Sciatic nerve (tissue), 1 donor: Measurements from ENCODE around the gene RIOX2. TPM values are rescaled to one million over a fixed set of nuclear protein-coding genes. Genes with fewer than 3 reads are reported as not detected.

ENCODE experiments used
- total RNA-seq: library from RNA; stranded (reverse); fragmentation: NEBNext Ultra II Directional; extraction: Animal tissue kit (Norgen Biotek cat#: 25700); gene quantifications from one replicate; pipeline ENCODE4 v1.2.1, GENCODE V29; 2021
- donor health status: DM: no; HTN: no; CAD: no.

RIOX2 gene
- total RNA-seq, 1 donor from 2014 or later = 36.0 TPM

Other genes with a start within 250 kb of the RIOX2 start
- gene ARL6, start 207.7 kb downstream of the RIOX2 start, total RNA-seq = 9.8 TPM
- 59.3 TPM for gene CRYBG3, start 150.4 kb downstream of the RIOX2 start, total RNA-seq
- not detected for gene GABRR3, start 62.9 kb upstream of the RIOX2 start, total RNA-seq
- not detected for gene OR5AC2, start 114.7 kb upstream of the RIOX2 start, total RNA-seq
- gene OR5H1, start 158.3 kb upstream of the RIOX2 start, total RNA-seq = not detected
- gene OR5H14, start 175.0 kb upstream of the RIOX2 start, total RNA-seq = not detected
- gene OR5H15, start 194.3 kb upstream of the RIOX2 start, total RNA-seq = not detected